NCI-H2196 (cell line): ENCODE measurements around the gene WDR19.
"Not testable (repeated sequence)": the region's sequence is repeated elsewhere in the genome, so short reads cannot be mapped to it uniquely, and the experiment has no call there.

ENCODE experiments used
- DNase-seq: peaks from one replicate; lab custom pipeline; 2025; ENCODE audit not compliant: unreplicated experiment; lab: John Stamatoyannopoulos, UW

Gene WDR19

DNA sequence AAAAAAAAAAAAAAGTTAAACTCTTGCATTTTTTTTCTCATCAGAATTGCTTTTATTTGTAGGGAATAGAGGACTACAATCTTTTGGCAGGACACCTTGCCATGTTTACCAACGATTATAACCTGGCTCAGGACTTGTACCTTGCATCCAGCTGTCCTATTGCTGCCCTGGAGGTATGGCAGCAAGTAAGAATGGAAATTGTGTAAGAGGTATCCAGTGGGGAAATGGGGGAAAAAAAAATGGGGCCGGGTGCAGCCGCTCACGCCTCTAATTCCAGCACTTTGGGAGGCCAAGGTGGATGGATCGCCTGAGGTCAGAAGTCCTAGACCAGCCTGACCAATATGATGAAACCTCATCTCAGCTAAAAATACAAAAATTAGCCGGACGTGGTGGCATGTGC, 49.8 kb downstream of the WDR19 start:
- DNase-seq: no peak

DNA sequence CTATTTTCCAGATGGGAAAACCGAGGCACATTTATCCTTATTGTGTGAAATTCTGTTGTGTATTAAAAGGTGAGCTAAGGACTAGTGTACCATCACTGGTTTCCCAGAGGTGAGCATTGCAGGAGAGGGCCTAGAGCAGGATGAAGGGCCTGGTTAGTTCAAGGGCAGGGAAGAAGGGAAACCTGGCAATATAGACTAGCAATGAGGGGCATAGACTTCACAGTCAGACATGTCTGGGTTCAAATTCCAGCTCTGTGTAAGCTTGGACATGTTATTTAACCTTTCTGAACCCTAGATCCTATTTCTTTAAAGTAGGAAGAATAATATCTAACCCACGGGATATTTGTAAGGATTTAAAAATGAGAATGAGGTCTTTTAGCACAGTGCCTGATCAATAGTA, 50.8 kb downstream of the WDR19 start:
- no peak for DNase-seq

DNA sequence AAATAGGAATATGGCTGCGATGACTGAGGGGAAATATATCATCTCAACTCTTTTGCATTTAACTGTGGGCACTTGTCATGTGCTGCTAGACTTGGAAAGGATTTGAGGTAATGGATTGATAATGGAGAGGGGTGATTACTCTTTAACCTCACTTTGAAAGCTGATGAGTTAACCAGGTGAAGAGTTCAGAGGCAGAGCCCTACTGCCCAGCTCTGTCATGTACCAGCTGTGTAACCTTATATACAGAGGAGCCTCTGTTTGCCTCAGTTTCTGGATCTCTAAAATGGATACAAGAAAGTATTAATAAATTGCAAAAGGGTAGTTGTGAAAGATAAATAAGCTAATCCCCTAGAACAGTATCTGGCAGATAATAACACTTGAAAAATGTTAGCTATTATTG, 51.5 kb downstream of the WDR19 start:
- DNase-seq: no peak

DNA sequence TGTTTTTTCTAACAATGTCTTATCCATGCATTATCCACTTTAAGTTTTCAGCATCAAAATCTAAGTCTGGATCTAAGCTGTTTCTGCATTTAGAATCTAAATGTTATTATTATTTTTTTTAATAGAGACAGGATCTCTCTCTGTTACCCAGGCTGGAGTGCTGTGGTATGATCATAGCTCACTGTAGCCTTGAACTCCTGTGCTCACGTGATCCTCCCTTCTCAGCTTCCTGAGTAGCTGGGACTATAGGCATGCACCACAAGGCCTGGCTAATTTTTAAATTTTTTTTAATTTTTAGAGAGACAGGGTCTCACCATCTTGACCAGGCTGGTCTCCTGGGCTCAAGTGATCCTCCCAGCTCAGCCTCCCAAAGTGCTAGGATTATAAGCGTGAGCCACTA, 52.7 kb downstream of the WDR19 start:
- no peak for DNase-seq

DNA sequence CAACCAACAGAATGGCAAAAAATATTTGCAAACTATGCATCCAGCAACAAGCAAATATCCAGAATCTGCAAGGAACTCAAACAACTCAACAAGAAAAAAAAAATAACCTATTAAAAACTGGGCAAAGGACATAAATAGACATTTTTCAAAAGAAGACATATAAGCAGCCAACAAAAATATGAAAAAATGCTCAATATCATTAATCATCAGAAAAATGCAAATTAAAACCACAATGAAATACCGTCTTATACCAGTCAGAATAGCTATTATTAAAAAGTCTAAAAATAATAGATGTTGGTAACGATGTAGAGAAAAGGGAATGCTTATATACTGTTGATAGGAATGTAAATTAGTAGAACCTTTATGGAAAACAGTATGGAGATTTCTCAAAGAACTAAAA, 53.4 kb downstream of the WDR19 start:
- no peak for DNase-seq

DNA sequence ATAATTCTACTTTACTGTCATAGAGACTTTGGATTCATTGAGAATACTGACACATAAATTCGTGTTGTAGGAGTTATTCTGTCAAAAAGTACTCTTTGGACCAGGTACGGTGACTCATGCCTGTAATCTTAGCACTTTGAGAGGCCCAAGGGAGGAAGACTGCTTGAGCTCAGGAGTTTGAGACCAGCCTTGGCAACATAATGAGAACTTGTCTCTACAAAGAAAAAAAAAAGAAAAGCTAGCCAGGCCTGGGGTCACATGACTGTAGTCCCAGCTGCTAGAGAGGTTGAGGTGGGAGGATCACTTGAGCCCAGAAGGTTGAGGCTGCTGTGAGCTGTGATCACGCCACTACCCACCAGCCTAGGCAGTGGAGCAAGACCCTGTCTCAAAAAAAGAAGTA, 54.9 kb downstream of the WDR19 start:
- no peak for DNase-seq

DNA sequence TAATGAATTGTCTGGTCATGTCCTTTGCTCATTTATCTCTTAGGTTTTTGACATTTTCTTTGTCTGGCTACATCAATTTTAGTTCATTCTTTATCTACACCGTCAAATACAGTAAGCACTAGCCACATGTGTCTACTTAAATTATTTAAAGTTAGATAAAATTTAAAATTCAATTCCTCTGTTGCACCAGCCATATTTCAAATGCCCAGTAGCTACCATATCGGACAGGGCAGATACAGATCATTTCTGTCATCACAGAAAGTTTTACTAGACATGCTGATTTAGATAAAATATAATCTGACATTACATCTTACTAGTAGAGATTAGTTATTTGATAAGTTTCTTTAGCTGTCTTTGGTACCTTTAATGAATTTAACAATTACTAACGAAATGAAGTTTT, 61.1 kb downstream of the WDR19 start:
- no peak for DNase-seq

DNA sequence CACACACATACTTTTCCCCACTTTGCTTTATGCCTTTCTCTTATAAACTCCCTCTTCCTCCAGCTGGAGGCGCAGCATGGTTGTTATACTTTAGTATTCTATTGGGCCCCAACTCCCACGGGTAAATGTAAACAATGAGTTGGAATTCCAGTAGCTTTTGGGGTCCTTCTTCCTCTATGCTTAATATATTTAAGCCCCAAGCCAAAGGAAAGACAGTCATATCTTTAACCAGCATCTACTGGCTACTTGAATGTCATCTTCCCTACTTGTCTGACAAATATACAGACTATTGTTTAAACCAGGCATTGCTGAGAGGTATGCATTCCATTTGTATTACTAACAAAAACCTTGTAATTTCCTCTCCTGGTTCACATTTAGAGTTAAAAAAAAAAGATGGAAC, 72.9 kb downstream of the WDR19 start:
- DNase-seq: no peak

DNA sequence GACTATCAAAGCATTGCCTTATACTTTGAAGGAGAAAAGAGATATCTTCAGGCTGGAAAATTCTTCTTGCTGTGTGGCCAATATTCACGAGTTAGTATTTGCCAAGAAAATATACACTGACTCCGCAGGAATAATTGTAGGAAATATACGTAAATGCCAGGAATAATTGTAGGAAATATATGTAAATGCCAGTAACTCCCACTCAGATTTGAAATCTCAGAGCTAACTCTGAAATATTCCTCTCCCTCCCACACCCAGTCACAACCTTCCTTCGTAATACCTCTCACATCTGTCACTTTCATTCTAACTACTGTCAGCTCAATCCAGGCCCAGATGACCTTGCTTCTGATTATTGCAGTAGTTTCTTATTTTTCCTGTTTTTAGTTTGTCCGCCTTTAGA, 73.5 kb downstream of the WDR19 start:
- DNase-seq: no peak

DNA sequence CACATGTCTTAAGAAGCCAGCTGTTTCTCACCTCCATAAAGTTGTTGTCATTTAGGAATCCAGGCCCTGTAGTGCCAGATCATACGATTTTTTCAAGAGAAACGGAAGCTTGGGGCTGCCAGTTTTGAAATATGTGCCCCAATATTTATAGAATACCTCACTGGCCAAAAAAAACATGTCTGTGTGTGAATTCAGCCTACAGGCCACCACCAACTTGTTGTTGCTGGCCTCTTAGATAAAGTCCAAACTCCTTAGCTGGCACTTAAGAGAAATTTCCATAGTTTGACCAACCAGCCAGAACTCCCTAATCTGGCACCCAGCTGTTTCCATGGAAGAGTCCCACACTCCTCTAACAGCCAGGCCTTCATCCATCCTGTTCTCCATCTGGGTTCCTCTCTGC, 74.1 kb downstream of the WDR19 start:
- DNase-seq: no peak

DNA sequence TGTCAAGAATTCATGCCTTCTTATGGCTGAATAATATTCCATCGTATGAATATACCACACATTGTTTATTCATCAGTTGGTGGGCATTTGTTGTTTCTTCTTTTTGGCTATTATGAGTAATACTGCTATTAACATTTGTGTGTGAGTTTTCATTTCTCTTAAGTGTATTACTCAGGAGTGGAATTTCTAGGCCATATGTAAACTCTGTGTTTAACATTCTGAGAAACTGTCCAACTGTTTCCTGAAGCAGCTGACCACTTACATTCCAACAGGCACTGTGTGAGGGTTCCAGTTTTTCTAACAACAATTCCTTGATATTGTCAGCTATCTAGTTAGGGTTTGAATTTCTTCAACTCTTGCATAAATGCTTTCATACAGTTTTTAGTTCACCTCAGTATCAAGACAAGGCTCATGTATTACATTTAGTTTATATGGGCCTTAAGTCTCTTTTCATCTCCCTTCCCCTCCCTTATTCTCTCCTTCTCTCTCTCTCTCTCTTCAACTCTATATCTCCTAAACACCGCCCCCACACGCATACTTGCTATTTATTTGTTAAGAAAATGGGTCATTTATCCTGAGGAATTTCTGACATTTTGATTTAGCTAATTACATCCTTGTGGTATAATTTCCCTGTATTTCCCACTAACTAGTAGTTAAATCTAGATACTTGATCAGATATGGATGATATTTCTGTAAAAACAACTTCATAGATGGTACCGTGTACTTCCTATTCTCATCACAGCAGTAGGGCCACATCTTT, 77.4 kb downstream of the WDR19 start:
- no peak for DNase-seq

DNA sequence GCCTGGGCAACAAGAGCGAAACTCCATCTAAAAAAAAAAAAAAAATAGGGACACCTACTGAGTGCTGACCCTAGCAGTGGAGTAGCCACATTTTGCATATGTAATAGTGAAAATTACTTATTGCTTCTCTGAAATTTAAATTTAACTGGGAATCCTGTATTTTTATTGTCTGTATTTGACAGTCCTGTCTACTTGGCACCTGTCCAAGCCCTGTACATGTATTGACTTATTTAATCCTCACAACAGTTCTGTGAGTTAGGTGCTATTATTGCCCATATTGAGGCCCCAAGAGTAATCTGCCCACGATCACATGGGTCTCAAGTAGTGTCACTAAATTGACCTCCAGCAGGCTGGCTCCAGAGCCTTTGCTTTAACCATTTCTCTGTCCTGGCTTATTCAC, 81.6 kb downstream of the WDR19 start:
- DNase-seq: no peak

DNA sequence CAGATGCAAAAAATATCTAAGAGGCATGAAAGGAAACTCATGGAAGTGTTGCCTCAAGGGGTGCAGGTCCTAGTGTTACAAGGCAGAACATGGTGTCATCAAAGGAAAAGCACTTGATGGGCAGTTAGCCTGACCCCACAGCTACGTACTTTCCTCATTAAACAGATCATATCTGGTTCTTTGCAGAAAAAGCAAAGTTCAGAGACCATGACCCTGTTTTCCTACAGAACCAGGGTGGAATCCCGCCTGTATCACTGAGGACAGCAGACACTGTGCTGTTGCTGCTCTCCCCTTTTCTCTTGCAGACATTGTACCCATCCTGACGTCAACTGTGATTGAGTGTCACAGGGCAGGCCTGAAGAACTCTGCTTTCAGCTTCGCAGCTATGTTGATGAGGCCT, 92.2 kb downstream of the WDR19 start:
- no peak for DNase-seq

DNA sequence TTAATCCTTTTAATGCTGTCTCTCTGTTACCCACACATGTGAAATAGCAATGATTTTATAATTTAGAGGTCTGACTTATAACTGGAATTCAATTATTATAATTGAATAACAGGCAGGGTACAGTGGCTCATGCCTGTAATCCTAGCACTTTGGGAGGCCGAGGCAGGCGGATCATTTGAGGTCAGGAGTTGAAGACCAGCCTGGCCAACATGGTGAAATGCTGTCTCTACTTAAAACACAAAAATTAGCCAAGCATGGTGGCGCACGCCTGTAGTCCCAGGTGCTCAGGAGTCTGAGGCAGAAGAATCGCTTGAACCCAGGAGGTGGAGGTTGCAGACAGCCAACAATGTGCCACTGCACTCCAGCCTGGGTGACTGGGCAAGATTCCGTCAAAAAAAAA, 95.3 kb downstream of the WDR19 start:
- DNase-seq: not testable (repeated sequence)

DNA sequence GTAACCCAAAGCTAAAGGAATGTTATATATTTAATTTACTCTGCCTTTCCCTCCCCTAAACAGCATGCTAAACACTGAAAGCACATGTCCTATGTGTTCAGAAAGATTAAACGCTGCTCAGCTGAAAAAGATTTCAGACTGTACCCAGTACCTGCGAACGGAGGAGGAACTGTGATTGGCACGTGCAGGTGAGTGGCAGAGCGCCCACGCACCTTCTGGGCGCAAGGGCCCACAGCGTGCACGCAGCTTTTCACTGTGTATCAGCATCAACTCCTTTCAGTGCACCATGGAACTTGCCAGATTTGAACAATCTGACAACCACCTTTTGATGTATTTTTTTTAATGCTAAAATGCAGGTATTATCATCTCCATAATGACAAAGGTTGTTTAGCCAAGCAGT, 96.1 kb downstream of the WDR19 start:
- DNase-seq: no peak

DNA sequence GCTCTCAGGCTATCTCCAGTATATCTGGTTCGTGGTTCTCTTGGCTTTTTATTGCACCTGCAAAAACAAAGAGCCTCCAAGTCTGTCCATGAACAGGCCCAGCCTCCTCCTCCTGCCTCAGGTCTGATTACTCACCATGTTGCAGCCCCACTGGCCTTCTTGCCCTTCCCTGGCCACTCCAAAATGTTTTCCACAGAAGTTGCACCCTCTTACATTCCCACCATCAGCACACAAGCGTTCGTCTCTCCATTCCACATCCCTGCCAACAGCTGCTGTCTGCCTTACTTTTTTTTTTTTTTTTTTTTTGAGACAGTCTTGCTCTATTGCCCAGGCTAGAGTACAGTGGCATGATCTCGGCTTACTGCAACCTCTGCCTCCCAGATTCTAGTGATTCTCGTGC, 97.1 kb downstream of the WDR19 start:
- DNase-seq: no peak

DNA sequence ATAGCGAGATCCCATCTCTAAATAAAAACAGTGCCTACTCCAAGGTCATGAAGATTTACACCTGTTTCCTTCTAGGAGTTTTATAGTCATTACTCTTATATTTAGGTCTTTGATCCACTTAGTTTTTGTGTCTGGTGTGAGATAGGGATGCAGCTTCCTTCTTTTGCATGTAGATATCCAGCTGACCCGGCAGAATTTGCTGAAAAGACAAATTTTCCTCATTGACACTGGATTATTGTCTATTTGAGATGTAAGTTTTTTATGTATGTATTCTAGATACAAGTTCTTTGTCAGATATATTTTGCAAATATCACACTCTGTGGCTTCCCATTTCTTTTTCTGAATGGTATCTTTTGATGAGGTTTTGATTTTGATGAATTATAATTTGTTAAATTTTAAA, 98.4 kb downstream of the WDR19 start:
- no peak for DNase-seq

DNA sequence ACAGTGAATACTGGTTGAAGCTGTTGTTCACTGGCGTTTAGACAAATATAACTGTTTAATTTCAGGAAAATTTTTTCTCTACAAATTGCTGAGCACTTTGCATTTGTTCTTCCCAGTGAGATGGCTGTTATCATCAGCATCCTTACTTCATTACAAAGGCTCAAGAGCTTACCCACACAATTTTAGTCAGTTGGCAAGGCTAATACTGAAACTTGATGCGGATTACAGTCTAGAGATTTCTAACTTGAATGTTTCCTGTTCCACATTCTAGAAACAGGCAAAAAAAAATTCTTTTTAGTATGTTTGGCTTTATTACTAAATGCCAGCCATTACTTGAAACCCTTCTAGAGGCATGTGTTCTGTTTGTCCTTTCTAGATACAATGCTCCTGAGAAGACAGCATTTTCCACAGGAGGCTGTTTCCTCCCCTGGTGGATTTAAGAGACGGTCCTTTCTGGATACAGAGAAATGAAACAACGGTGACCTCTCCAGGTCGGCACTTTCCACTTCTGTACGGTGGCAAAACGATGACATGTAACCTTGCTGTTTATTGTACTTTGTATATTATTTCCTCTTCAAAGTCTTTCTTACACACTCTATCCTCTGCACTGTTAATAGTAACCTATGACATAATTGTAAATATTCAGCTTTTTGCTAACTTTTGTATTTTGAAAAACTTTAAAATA, 102.9 kb downstream of the WDR19 start:
- DNase-seq: no peak

DNA sequence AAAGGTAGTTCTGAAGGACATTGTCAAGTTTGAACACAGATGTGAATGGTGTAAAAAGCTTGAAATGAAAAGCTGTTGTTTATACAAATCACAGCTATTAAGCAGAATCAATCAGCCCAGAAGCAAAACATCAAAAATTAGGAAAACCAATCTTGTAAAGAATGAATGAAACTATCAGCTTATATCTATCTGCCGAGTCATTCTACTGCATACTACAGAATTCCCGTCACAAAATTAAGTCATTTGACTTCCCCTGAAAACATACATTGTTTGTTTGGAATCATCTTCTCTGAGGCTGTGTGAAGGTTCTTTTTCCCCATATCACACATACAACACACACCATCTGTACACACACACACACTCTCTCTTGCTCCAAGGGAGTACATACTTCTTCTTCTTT, 103.5 kb downstream of the WDR19 start:
- DNase-seq: no peak

DNA sequence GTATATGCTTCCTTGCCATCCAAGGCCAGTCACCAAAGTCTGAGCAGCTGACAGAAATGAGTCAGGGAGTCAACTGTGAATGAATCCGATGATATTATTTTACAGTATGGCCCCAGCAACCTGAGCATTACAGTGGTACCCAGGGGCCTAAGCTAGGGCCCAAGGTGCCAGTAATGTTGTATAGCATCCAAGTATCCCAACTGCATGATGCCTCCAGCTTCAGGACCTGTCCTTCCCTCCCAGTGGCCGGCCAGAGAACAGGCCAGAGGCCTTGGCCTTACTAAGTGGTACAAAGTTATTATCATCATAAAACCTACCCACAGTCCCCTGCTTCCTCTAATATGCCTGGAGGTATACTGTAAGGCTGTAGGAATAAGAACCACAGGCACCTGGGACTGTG, 103.9 kb downstream of the WDR19 start:
- DNase-seq: no peak

DNA sequence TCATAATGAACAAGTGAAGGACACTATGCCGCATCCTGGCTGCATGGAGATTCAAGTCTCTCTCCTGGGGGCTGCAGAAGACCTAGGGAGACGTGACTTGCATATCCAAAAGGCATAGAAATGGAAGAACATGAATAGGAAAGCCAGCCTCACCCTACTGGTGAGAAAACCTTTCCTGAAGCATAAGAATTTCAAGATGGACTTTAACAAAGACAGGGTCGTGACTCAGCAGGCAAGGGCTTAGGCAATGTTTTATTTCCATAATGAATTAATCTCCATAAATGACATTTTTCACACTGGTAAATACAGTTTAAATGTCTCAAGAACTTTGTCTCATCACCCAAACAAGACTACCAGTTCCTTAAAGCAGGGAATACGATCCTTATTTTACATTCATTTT, 104.9 kb downstream of the WDR19 start:
- no peak for DNase-seq

DNA sequence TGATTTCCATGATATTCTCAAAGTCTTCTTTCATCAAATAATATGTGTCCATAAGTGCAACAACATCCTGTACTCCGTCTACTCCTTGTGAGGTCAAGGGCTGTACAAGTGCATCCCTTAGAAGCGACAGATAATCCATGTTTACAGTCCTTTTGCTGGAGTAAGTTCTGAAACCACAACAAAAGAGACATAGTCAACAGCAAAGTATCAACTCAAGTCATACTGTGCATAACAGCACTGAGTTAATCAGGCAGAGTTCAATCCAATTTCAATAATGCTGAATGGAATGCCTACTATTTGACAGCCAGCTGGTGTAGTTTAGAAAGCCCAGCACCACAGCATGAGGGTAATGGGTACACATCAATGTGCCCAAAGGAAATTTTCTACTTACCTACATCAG, 109.4 kb downstream of the WDR19 start:
- no peak for DNase-seq

DNA sequence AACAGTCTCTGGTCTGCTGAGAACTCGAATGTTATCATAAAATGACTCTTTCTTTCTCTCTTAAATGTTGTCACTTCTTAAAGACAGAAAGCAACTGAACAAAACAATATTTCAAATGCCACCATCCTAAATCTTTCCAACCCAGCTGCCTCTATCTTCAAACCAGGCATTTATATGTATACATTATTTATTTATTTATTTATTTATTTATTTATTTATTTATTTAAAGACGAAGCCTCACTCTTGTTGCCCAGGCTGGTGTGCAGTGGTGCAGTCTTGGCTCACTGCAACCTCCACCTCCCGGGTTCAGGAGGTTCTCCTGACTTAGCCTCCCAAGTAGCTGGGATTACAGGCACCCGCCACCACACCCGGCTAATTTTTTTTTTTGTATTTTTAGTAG, 110.1 kb downstream of the WDR19 start:
- not testable (repeated sequence) for DNase-seq
